NCI-H2196 treated with DMSO at 0.1 percent for 48 hours (cell line): ENCODE data around the gene AMH.

ENCODE experiments used
- DNase-seq: peaks from one replicate; lab custom pipeline; 2025; ENCODE audit not compliant: unreplicated experiment; lab: John Stamatoyannopoulos, UW

The AMH gene

GRCh38 chr19:2221250-2221831, 27.8 kb upstream of the AMH start:
- DNase-seq = no peak

DNA sequence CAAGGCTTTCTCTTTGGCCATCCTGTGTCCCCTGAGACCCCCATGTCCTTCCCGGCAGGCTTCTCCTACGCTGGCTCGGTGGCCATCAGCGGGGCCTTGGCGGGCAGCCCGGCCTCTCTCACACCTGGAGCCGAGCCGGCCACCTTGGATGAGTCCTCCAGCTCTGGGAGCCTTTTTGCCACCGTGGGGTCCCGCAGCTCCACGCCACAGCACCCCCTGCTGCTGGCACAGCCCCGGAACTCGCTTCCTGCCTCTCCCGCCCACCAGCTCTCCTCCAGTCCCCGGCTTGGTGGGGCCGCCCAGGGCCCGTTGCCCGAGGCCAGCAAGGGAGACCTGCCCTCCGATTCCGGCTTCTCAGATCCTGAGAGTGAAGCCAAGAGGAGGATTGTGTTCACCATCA, 27.2 kb upstream of the AMH start:
- DNase-seq = no peak

GRCh38 chr19:2223391-2223790, 25.7 kb upstream of the AMH start:
- no peak for DNase-seq

DNA sequence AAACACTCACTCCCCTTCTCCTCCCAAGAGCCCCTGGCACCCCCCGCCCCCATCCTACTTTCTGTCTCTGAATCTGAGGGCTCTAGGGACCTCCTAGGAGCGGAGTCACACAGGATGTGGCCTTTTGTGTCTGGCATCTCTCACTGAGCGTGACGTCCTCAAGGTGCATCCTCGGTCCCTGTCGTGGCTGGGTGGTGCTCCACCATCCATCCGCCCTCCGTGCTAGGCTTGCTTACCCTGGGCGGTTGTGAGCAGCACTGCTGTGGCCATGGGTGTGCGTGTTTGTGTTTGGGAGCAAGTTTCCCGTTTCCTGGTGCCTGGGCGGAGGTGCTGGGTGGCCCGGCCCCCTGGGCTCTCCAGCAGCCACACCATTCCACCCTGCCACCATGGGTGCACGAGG, 25.2 kb upstream of the AMH start:
- no peak for DNase-seq

GRCh38 chr19:2224754-2225349, 24.3 kb upstream of the AMH start:
- no peak for DNase-seq

- DNase-seq = no peak
Measured at GRCh38 chr19:2225415-2226050, 23.6 kb upstream of the AMH start.

DNA sequence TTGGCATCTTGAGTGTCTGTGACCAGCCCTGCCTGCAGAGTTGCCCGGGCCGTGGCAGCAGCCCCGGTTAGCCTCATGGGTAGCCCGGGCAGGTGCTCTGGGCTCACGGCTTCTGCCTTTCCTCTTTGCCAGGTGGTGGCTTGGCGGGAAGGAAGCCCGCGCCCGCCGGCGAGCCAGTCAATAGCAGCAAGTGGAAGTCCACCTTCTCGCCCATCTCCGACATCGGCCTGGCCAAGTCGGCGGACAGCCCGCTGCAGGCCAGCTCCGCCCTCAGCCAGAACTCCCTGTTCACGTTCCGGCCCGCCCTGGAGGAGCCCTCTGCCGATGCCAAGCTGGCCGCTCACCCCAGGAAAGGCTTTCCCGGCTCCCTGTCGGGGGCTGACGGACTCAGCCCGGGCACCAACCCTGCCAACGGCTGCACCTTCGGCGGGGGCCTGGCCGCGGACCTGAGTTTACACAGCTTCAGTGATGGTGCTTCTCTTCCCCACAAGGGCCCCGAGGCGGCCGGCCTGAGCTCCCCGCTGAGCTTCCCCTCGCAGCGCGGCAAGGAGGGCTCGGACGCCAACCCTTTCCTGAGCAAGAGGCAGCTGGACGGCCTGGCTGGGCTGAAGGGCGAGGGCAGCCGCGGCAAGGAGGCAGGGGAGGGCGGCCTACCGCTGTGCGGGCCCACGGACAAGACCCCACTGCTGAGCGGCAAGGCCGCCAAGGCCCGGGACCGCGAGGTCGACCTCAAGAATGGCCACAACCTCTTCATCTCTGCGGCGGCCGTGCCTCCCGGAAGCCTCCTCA, 22.9 kb upstream of the AMH start:
- no peak for DNase-seq

GRCh38 chr19:2226840-2227360, 22.2 kb upstream of the AMH start:
- no peak for DNase-seq

DNA sequence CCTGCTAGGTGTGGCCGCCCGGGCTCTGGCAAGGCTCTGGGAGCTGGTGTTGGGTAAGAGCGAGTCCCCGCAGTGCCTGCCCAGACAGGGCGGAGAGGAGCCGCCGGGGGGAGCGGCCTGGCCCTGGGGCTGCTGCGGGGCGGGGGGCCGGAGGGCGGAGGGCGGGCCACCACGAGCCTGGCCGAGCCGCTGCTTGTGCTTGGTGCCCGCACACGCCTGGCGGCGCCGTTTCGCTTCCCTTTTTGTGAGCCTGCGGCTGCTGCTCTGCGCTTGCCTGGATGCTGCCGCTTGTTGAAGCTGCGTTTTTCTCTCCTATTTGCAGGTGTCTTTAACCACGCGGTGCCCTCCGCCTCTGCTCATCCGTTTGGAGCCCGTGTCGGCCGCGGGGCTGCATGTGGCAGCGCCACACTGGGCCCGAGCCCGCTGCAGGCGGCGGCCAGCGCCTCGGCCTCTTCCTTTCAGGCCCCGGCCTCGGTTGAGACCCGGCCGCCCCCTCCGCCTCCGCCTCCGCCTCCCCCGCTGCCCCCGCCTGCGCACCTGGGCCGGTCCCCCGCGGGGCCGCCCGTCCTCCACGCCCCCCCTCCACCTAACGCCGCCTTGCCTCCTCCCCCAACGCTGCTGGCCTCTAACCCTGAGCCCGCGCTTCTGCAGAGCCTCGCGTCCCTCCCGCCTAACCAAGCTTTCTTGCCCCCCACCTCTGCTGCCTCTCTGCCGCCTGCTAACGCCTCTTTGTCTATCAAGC, 21.5 kb upstream of the AMH start:
- DNase-seq = no peak

DNA sequence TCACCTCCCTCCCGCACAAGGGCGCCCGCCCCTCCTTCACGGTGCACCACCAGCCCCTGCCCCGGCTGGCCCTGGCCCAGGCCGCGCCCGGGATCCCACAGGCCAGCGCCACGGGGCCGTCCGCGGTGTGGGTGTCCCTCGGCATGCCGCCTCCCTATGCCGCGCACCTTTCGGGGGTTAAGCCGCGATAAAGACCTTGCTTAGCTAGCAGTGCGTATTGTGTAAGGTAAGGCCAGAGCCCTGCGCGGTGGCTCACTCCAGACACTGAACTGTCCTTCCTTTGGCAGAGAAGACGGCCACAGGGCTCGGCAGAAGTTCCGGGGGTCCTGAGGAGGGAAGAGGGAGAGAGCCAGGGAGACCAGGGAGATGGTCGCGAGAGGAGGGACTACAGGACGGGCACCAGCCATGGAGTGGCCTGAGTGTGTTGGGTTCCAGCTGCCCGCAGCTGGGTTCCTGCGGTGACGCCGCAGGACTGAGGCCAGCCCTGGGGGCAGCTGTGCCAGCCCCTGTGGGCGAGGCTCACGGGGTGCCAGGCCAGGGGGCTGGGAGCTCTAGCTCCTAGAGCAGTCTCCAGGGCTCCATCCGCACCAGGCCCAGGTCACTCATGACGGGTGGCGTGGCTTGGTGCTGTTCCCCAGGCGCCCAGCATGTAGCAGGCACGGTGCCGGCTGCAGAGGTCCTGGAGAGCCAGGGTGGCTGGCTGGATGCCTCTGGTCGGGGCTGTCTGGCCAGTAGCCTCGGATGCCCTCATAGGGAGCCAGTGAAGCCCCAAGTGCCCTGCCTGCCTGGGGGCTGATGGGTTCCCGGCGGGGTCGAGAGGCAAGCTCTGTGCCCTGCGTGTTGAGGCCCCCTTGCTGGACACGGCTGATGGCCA, 20.7 kb upstream of the AMH start:
- no peak for DNase-seq

- DNase-seq = no peak
Measured at GRCh38 chr19:2229103-2230032, 19.8 kb upstream of the AMH start.

DNA sequence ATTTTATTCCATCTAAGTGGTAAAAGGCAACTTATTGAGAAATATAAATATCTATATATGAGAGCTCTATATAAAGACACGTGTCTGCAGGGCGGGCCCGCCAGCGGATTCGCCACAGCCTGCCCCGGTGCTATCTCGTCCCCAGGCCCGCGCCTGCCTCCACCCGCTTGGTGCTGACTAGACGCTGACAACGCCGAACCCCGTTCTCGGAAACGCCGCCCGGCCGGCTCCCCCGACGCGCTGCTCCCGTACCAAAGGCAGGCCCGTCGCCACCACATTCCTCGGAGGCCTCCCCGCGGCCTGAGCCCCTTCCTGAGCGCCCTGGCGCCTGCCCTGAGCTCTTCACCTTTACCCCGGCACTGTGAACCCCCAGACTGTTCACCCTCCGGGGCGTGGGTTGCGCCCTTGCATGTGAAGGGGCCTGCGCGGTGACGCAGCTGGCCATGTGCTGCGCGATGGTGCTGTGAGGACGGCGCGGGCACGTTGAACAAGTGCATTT, 19.0 kb upstream of the AMH start:
- no peak for DNase-seq

GRCh38 chr19:2230807-2231533, 18.2 kb upstream of the AMH start:
- no peak for DNase-seq

- no peak for DNase-seq
Measured at GRCh38 chr19:2231621-2232221, 17.4 kb upstream of the AMH start.

- DNase-seq = no peak
Measured at GRCh38 chr19:2232286-2233151, 16.6 kb upstream of the AMH start.

- no peak for DNase-seq
Measured at GRCh38 chr19:2233601-2234280, 15.4 kb upstream of the AMH start.
